ENCODE data around the gene F11.
"Not testable (repeated sequence)": the region's sequence is repeated elsewhere in the genome, so short reads cannot be mapped to it uniquely, and the experiment has no call there.

DNA sequence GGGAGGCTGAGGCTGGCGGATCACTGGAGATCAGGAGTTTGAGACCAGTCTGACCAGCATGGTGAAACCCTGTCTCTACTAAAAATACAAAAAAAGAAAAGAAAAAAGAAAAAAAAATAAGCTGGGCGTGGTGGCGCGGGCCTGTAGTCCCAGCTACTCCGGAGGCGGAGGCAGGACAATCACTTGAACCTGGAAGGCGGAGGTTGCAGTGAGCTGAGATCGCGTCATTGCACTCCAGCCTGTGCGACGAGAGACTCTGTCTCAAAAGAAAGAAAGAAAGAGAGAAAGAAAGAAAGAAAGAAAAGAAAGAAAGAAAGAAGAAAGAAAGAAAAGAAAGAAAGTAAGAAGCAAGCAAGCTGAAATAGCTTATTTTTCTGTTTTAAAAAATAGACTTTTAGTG, 739 bp upstream of the F11 start:
- TF ChIP-seq, protein P1, sequence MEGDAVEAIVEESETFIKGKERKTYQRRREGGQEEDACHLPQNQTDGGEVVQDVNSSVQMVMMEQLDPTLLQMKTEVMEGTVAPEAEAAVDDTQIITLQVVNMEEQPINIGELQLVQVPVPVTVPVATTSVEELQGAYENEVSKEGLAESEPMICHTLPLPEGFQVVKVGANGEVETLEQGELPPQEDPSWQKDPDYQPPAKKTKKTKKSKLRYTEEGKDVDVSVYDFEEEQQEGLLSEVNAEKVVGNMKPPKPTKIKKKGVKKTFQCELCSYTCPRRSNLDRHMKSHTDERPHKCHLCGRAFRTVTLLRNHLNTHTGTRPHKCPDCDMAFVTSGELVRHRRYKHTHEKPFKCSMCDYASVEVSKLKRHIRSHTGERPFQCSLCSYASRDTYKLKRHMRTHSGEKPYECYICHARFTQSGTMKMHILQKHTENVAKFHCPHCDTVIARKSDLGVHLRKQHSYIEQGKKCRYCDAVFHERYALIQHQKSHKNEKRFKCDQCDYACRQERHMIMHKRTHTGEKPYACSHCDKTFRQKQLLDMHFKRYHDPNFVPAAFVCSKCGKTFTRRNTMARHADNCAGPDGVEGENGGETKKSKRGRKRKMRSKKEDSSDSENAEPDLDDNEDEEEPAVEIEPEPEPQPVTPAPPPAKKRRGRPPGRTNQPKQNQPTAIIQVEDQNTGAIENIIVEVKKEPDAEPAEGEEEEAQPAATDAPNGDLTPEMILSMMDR (IDR thresholded peaks at IDR 0.05; ENCODE audit: low read depth, low read length): not testable (repeated sequence)
- not testable (repeated sequence) for TF ChIP-seq EZH2phosphoT487 (IDR thresholded peaks at IDR 0.05; ENCODE audit: low read depth)

Measured in OCI-LY3 (cell line).